Upper lobe of left lung (tissue), 4 donors: Measurements from ENCODE around the gene CMKLR1.

Experiments
- POLR2A ChIP-seq, 4 donors: fragments of 450-650 bp; IDR thresholded peaks; one replicate each; pipeline ENCODE4 v1.5.1; 2016 to 2017; ENCODE audit warnings: antibody characterized with exemption in 4 of 4, mild to moderate bottlenecking in 2 of 4
- POLR2AphosphoS5 ChIP-seq, 2 donors: sonication (generic); formaldehyde crosslinking; IDR thresholded peaks; one replicate each; pipeline ENCODE4 v1.5.1; 2017; ENCODE audit warnings: antibody characterized with exemption in 2 of 2

DNA sequence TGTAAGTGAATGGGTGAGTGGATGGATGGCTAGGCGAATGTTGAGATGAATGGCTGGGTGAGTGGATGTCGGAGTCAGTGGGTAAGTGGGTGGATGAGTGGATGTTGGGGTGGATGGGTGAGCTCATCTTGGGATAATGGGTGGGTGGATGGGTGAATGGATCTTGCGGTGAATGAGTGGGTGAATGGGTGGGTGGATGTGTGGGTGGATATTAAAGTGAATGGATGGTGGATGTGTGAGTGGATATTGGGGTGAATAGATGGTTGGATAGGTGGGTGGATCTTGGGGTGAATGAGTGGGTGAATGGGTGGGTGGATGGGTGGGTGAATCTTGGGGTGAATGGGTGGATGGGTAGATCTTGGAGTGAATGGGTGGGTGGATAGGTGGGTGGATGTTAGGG lies 51.9 kb downstream of the CMKLR1 start:
- no peak for TF ChIP-seq POLR2AphosphoS5 (IDR thresholded peaks at IDR 0.05)
- TF ChIP-seq POLR2A (IDR thresholded peaks at IDR 0.05) = no peak
